Endodermal cell (in vitro differentiated cells): ENCODE results near the gene PLA2G12B. TPM values are rescaled to one million over a fixed set of nuclear protein-coding genes. Genes with fewer than 3 reads are reported as not detected.
"Not testable (repeated sequence)": the region's sequence is repeated elsewhere in the genome, so short reads cannot be mapped to it uniquely, and the experiment has no call there.

ENCODE experiments used
- DNase-seq: peaks from one replicate; pipeline ENCODE4 v3.0.0-alpha.2; 2017
- H3K27ac ChIP-seq: 2 replicates; pipeline ENCODE4 v1.5.1; 2013; ENCODE audit warnings: mild to moderate bottlenecking, low read depth, low read length, moderate library complexity
- H3K27me3 ChIP-seq: 2 replicates; pipeline ENCODE4 v1.6.1; 2013; ENCODE audit warnings: mild to moderate bottlenecking, low read length, moderate library complexity; ENCODE audit not compliant: insufficient read depth, control insufficient read depth, poor library complexity, severe bottlenecking
- H3K36me3 ChIP-seq: 2 replicates; pipeline ENCODE4 v1.7.0; 2013; ENCODE audit warnings: mild to moderate bottlenecking, low read length, moderate library complexity; ENCODE audit not compliant: control insufficient read depth, insufficient read depth
- H3K4me1 ChIP-seq: one replicate; pipeline ENCODE4 v1.7.0; 2013; ENCODE audit warnings: low read length; ENCODE audit not compliant: control insufficient read depth, insufficient read depth
- H3K4me3 ChIP-seq: 2 replicates; pipeline ENCODE4 v1.5.1; 2013; ENCODE audit warnings: mild to moderate bottlenecking, low read length, moderate library complexity
- H3K9ac ChIP-seq: 2 replicates; pipeline ENCODE4 v1.6.1; 2013; ENCODE audit warnings: mild to moderate bottlenecking, low read length, moderate library complexity; ENCODE audit not compliant: poor library complexity, severe bottlenecking; ENCODE audit errors: extremely low read depth
- H3K9me3 ChIP-seq: 2 replicates; pipeline ENCODE4 v1.6.1; 2013; ENCODE audit warnings: mild to moderate bottlenecking, low read length, moderate library complexity; ENCODE audit not compliant: control insufficient read depth
- H3K27ac Mint-ChIP-seq: 2 replicates; pipeline ENCODE4 v1.8.0; 2020; ENCODE audit warnings: mixed read lengths
- H3K27me3 Mint-ChIP-seq: 2 replicates; pipeline ENCODE4 v1.8.0; 2021; ENCODE audit warnings: mild to moderate bottlenecking, mixed read lengths; ENCODE audit not compliant: insufficient read depth
- H3K36me3 Mint-ChIP-seq: 2 replicates; pipeline ENCODE4 v1.8.0; 2020; ENCODE audit warnings: low read depth, mixed read lengths
- H3K4me1 Mint-ChIP-seq: 2 replicates; pipeline ENCODE4 v1.8.0; 2020; ENCODE audit warnings: mixed read lengths
- H3K4me3 Mint-ChIP-seq: 2 replicates; pipeline ENCODE4 v1.8.0; 2020; ENCODE audit warnings: mild to moderate bottlenecking, moderate library complexity, mixed read lengths
- H3K9me3 Mint-ChIP-seq: 2 replicates; pipeline ENCODE4 v1.8.0; 2020; ENCODE audit warnings: mild to moderate bottlenecking, mixed read lengths
- WGBS, 2 experiments: methylation state at CpG; one replicate each; pipeline versions ENCODE4 v1.1.5 to v1.1.7; 2013; ENCODE audit warnings: missing lambda C conversion rate in 2 of 2, mixed read lengths in 1 of 2; ENCODE audit not compliant: insufficient coverage in 1 of 2, insufficient read length in 1 of 2; 5-methylcytosine and 5-hydroxymethylcytosine counted together
- total RNA-seq, 2 donors: library from RNA; stranded (reverse); fragmentation: NEBNext Ultra II Directional in 1 of 2; extraction: Animal tissue kit (Norgen Biotek cat#: 25700) in 1 of 2; gene quantifications; 2 replicates in 1 of 2; 3 replicates in 1 of 2; pipeline ENCODE4 v1.2.1, GENCODE V29; 2021
- TF ChIP-seq, protein P1 (sequence below): fragments of 200-600 bp; sonication (generic); conservative IDR thresholded peaks from 2 replicates; pipeline ENCODE4 v1.5.0; 2021; ENCODE audit warnings: antibody characterized with exemption, mild to moderate bottlenecking

The PLA2G12B gene
- total RNA-seq, 2 donors from 2014 or later: 0.64 to 0.93 TPM

DNA sequence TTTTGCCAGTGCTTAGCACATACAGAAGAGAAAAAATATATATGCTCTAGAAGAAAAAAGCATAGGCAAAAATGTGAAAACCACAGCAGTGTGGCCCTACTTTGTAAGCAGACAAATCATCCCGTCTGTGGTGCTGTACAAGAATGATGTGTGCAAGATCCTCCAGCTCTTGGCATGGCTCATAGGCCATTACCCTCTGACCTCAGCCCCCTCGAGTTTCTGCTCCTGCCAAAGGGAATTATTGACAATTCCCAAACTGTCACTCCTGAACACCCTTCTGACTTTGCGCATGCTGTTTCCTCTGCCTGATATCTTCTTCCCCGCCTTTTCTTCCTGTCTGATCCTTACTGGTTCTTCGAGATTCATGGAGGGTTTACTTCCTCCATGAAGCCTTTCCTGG is 27.1 kb downstream of the PLA2G12B start:
- Histone ChIP-seq H3K36me3 (no peaks in the 10 kb centered on the region), H3K4me3 (no peak overlapping the region), H3K27ac (no peak overlapping the region), H3K9ac (no peak overlapping the region), H3K4me1 (no peaks in the 10 kb centered on the region), H3K9me3 (no peaks in the 10 kb centered on the region), H3K27me3 (no peaks in the 10 kb centered on the region)
- no peaks in the 10 kb centered on the region for H3K27me3 Mint-ChIP-seq
- no peak overlapping the region for H3K4me3 Mint-ChIP-seq
- DNase-seq: no peak
- H3K4me1 Mint-ChIP-seq: no peaks in the 10 kb centered on the region
- TF ChIP-seq, protein P1, sequence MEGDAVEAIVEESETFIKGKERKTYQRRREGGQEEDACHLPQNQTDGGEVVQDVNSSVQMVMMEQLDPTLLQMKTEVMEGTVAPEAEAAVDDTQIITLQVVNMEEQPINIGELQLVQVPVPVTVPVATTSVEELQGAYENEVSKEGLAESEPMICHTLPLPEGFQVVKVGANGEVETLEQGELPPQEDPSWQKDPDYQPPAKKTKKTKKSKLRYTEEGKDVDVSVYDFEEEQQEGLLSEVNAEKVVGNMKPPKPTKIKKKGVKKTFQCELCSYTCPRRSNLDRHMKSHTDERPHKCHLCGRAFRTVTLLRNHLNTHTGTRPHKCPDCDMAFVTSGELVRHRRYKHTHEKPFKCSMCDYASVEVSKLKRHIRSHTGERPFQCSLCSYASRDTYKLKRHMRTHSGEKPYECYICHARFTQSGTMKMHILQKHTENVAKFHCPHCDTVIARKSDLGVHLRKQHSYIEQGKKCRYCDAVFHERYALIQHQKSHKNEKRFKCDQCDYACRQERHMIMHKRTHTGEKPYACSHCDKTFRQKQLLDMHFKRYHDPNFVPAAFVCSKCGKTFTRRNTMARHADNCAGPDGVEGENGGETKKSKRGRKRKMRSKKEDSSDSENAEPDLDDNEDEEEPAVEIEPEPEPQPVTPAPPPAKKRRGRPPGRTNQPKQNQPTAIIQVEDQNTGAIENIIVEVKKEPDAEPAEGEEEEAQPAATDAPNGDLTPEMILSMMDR: no peak
- no peaks in the 10 kb centered on the region for H3K9me3 Mint-ChIP-seq
- H3K27ac Mint-ChIP-seq: no peak overlapping the region
- 92 to 96% methylated on average over 3 to 5 of the region's 5 CpGs for WGBS, 2 experiments
- H3K36me3 Mint-ChIP-seq: no peaks in the 10 kb centered on the region

DNA sequence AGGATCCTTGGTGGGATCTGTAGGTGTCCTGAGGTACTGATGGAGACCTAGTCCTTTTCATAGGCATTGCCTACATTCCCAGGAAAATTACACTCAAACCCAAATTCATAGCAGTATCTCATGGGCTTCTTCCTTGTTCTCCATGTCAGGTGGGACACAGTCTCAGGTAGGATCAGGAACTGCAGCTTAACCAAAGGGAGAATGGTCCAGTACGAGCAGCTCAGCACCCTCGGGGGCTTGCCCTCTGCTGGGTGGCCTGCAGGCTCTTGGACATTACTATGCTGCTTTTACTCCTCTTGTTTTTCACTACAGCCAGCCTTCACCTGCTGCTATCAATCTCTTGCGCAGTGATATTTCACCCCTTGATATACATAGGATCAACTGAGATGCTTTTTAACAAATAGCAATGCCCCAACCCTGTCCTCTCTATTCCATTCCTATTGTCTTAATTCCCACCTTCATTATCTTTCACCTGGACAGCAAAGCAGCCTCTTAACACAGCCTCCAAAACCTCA is 28.6 kb downstream of the PLA2G12B start:
- Histone ChIP-seq H3K4me3 (no peak overlapping the region), H3K4me1 (no peaks in the 10 kb centered on the region), H3K9ac (no peak overlapping the region), H3K27me3 (no peaks in the 10 kb centered on the region), H3K9me3 (peaks cover 4% of the 10 kb centered on the region), H3K27ac (no peak overlapping the region), H3K36me3 (no peaks in the 10 kb centered on the region)
- Mint-ChIP-seq H3K9me3 (peaks cover 4% of the 10 kb centered on the region), H3K36me3 (no peaks in the 10 kb centered on the region), H3K4me1 (no peaks in the 10 kb centered on the region), H3K27ac (no peak overlapping the region), H3K4me3 (no peak overlapping the region), H3K27me3 (no peaks in the 10 kb centered on the region)
- TF ChIP-seq, protein P1: peak; percentile 32
- no peak for DNase-seq
- WGBS, 2 experiments: 89 to 93% methylated on average over 1 to 3 of the region's 3 CpGs

DNA sequence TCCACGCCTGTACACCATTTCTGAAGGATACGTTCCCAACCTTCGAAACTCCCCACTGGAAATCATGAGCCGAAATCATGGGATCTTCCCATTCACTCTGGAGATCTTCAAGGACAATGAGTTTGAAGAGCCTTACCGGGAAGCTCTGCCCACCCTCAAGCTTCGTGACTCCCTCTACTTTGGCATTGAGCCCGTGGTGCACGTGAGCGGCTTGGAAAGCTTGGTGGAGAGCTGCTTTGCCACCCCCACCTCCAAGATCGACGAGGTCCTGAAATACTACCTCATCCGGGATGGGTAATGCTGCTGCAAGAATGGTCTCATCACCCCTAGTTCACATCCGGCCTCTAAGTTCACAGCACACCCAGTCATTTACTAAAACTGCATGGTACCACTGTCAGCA is 30.3 kb downstream of the PLA2G12B start:
- Histone ChIP-seq H3K9ac (no peak overlapping the region), H3K27ac (no peak overlapping the region), H3K4me1 (no peaks in the 10 kb centered on the region), H3K36me3 (no peaks in the 10 kb centered on the region), H3K9me3 (peaks cover 9% of the 10 kb centered on the region), H3K27me3 (no peaks in the 10 kb centered on the region), H3K4me3 (no peak overlapping the region)
- DNase-seq: no peak
- H3K9me3 Mint-ChIP-seq: peaks cover 11% of the 10 kb centered on the region
- no peak overlapping the region for H3K4me3 Mint-ChIP-seq
- H3K4me1 Mint-ChIP-seq: no peaks in the 10 kb centered on the region
- WGBS, 2 experiments: 93 to 95% methylated on average over 10 to 13 of the region's 13 CpGs
- no peaks in the 10 kb centered on the region for H3K36me3 Mint-ChIP-seq
- H3K27me3 Mint-ChIP-seq: no peaks in the 10 kb centered on the region
- TF ChIP-seq, protein P1: no peak
- no peak overlapping the region for H3K27ac Mint-ChIP-seq

DNA sequence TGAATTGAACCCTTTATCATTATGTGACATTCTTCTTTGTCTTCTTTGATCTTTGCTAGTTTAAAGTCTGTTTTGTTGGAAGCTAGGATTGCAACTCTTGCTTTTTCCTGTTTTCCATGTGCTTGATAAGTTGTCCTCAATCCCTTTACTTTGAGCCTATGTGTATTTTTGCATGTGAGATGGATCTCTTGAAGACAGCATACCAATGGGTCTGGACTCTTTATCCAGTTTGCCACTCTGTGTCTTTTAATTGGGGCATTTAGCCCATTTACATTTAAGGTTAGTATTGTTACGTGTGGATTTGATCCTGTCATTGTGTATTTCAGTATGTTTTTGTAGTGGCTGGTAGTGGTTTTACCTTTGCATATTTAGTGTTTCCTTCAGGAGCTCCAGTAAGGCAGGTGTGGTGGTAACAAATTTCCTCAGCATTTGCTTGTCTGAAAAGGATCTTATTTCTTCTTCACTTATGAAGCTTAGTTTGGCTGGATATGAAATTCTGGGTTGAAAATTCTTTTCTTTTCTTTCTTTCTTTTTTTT is 33.4 kb downstream of the PLA2G12B start:
- DNase-seq, H3K4me1 ChIP-seq: not testable (repeated sequence)

More for the DNA sequence above, 33.4 kb downstream of the PLA2G12B start:
- H3K27me3 Mint-ChIP-seq, H3K4me3 ChIP-seq, H3K27ac ChIP-seq, H3K9ac ChIP-seq, H3K36me3 Mint-ChIP-seq, H3K4me1 Mint-ChIP-seq, H3K4me3 Mint-ChIP-seq, H3K27me3 ChIP-seq, H3K36me3 ChIP-seq, H3K27ac Mint-ChIP-seq: not testable (repeated sequence)
- H3K9me3 Mint-ChIP-seq: peaks cover 11% of the 10 kb centered on the region
- H3K9me3 ChIP-seq: peaks cover 12% of the 10 kb centered on the region
- WGBS, 2 experiments: 96% methylated on average over 1 of the region's 1 CpG; no CpG with 5 or more reads in 1 of the 2 experiments
